HG02943 (cell line): ENCODE data around the gene AKAP13.
"Not testable (repeated sequence)": the region's sequence is repeated elsewhere in the genome, so short reads cannot be mapped to it uniquely, and the experiment has no call there.

Experiments used
- ATAC-seq: cut with Tn5 transposase; IDR thresholded peaks from one replicate; pipeline ENCODE4 v1.9.1; 2021; ENCODE audit warnings: mild to moderate bottlenecking, low read depth, moderate library complexity; ENCODE audit not compliant: unreplicated experiment

The AKAP13 gene

GRCh38 chr15:85470563-85471271, 90.3 kb downstream of the AKAP13 start:
- no peak for ATAC-seq

- no peak for ATAC-seq
Observed at GRCh38 chr15:85472349-85472748, 91.9 kb downstream of the AKAP13 start.

- ATAC-seq: no peak
Observed at GRCh38 chr15:85473455-85473854, 93.1 kb downstream of the AKAP13 start.

- peak; percentile 44 for ATAC-seq
Observed at GRCh38 chr15:85474700-85475316, 94.4 kb downstream of the AKAP13 start.

- peak; percentile 47 for ATAC-seq
Observed at GRCh38 chr15:85475317-85475701, 94.9 kb downstream of the AKAP13 start.

GRCh38 chr15:85475711-85476110, 95.3 kb downstream of the AKAP13 start:
- ATAC-seq: no peak

- no peak for ATAC-seq
Observed at GRCh38 chr15:85477061-85477460, 96.7 kb downstream of the AKAP13 start.

- ATAC-seq: no peak
Observed at GRCh38 chr15:85477730-85478129, 97.3 kb downstream of the AKAP13 start.

- no peak for ATAC-seq
Observed at GRCh38 chr15:85479071-85479647, 98.8 kb downstream of the AKAP13 start.

GRCh38 chr15:85480923-85481322, 100.5 kb downstream of the AKAP13 start:
- ATAC-seq: no peak

GRCh38 chr15:85481543-85481942, 101.1 kb downstream of the AKAP13 start:
- ATAC-seq: not testable (repeated sequence)

GRCh38 chr15:85482894-85483293, 102.5 kb downstream of the AKAP13 start:
- no peak for ATAC-seq

GRCh38 chr15:85483955-85484354, 103.6 kb downstream of the AKAP13 start:
- ATAC-seq: not testable (repeated sequence)

- ATAC-seq: not testable (repeated sequence)
Observed at GRCh38 chr15:85484923-85485322, 104.5 kb downstream of the AKAP13 start.

- no peak for ATAC-seq
Observed at GRCh38 chr15:85485956-85486567, 105.7 kb downstream of the AKAP13 start.

GRCh38 chr15:85487796-85488195, 107.4 kb downstream of the AKAP13 start:
- not testable (repeated sequence) for ATAC-seq

- ATAC-seq: no peak
Observed at GRCh38 chr15:85488997-85489396, 108.6 kb downstream of the AKAP13 start.

GRCh38 chr15:85489773-85490493, 109.5 kb downstream of the AKAP13 start:
- ATAC-seq: peak; percentile 47

GRCh38 chr15:85490856-85491255, 110.5 kb downstream of the AKAP13 start:
- no peak for ATAC-seq

GRCh38 chr15:85491691-85492090, 111.3 kb downstream of the AKAP13 start:
- ATAC-seq: no peak

GRCh38 chr15:85492406-85492805, 112.0 kb downstream of the AKAP13 start:
- no peak for ATAC-seq
